ENCODE measurements around the gene FNIP1.

FNIP1 gene

GRCh38 chr5:131644822-131645221, 152.0 kb downstream of the FNIP1 start:
- Histone ChIP-seq H2AFZ (ENCODE audit: low read length) (no peak overlapping the region), H3K9me3 (ENCODE audit: insufficient read depth, low read depth, low read length) (no peaks in the 10 kb centered on the region), H3K4me2 (ENCODE audit: low read depth, low read length, poor library complexity, severe bottlenecking) (no peak overlapping the region), H3K27me3 (ENCODE audit: insufficient read depth, low read length, poor library complexity, severe bottlenecking) (no peaks in the 10 kb centered on the region), H4K20me1 (ENCODE audit: insufficient read depth, low read length, poor library complexity, severe bottlenecking) (no peaks in the 10 kb centered on the region), H3K4me1 (ENCODE audit: insufficient read depth, low read length, poor library complexity, severe bottlenecking) (peaks cover 18% of the 10 kb centered on the region), H3F3A (ENCODE audit: low read depth) (peaks cover 5% of the 10 kb centered on the region; the same call in 1 of the 2 replicates), H3K9ac (ENCODE audit: low read depth, low read length, poor library complexity, severe bottlenecking) (no peak overlapping the region), H3K4me3 (ENCODE audit: low read length, poor library complexity, severe bottlenecking) (no peak overlapping the region), H3K36me3 (ENCODE audit: insufficient read depth, low read length) (peaks cover 29% of the 10 kb centered on the region; the same call in 1 of the 2 replicates), H3K9me2 (replicated peaks; ENCODE audit: low read depth, low read length) (no peaks in the 10 kb centered on the region), H3K79me2 (ENCODE audit: insufficient read depth, low read length) (no peaks in the 10 kb centered on the region)
- TF ChIP-seq CTCF (conservative IDR thresholded peaks at IDR 0.05; ENCODE audit: low read length) (no peak), EZH2phosphoT487 (IDR thresholded peaks at IDR 0.05; ENCODE audit: borderline replicate concordance) (no peak)

GRCh38 chr5:131644370-131644769, 152.4 kb downstream of the FNIP1 start:
- H3K4me3 ChIP-seq (ENCODE audit: low read length, poor library complexity, severe bottlenecking), result no peak overlapping the region
- peaks cover 5% of the 10 kb centered on the region; the same call in 1 of the 2 replicates for H3F3A ChIP-seq (ENCODE audit: low read depth)
- no peaks in the 10 kb centered on the region for H3K9me2 ChIP-seq (replicated peaks; ENCODE audit: low read depth, low read length)
- peaks cover 24% of the 10 kb centered on the region; the same call in 1 of the 2 replicates for H3K36me3 ChIP-seq (ENCODE audit: insufficient read depth, low read length)
- H3K9me3 ChIP-seq (ENCODE audit: insufficient read depth, low read depth, low read length), result no peaks in the 10 kb centered on the region
- no peak overlapping the region for H3K4me2 ChIP-seq (ENCODE audit: low read depth, low read length, poor library complexity, severe bottlenecking)
- no peaks in the 10 kb centered on the region for H3K27me3 ChIP-seq (ENCODE audit: insufficient read depth, low read length, poor library complexity, severe bottlenecking)
- peaks cover 22% of the 10 kb centered on the region for H3K4me1 ChIP-seq (ENCODE audit: insufficient read depth, low read length, poor library complexity, severe bottlenecking)
- H4K20me1 ChIP-seq (ENCODE audit: insufficient read depth, low read length, poor library complexity, severe bottlenecking), result no peaks in the 10 kb centered on the region
- H3K9ac ChIP-seq (ENCODE audit: low read depth, low read length, poor library complexity, severe bottlenecking), result no peak overlapping the region
- H2AFZ ChIP-seq (ENCODE audit: low read length), result no peak overlapping the region
- no peaks in the 10 kb centered on the region for H3K79me2 ChIP-seq (ENCODE audit: insufficient read depth, low read length)
- TF ChIP-seq CTCF (conservative IDR thresholded peaks at IDR 0.05; ENCODE audit: low read length) (no peak), EZH2phosphoT487 (IDR thresholded peaks at IDR 0.05; ENCODE audit: borderline replicate concordance) (no peak)

GRCh38 chr5:131641494-131641893, 155.3 kb downstream of the FNIP1 start:
- H3K4me3 ChIP-seq (ENCODE audit: low read length, poor library complexity, severe bottlenecking), result no peak overlapping the region
- H3K27me3 ChIP-seq (ENCODE audit: insufficient read depth, low read length, poor library complexity, severe bottlenecking), result no peaks in the 10 kb centered on the region
- no peak overlapping the region for H2AFZ ChIP-seq (ENCODE audit: low read length)
- no peak overlapping the region for H3K9ac ChIP-seq (ENCODE audit: low read depth, low read length, poor library complexity, severe bottlenecking)
- no peaks in the 10 kb centered on the region for H4K20me1 ChIP-seq (ENCODE audit: insufficient read depth, low read length, poor library complexity, severe bottlenecking)
- no peaks in the 10 kb centered on the region for H3K79me2 ChIP-seq (ENCODE audit: insufficient read depth, low read length)
- no peak overlapping the region for H3K4me2 ChIP-seq (ENCODE audit: low read depth, low read length, poor library complexity, severe bottlenecking)
- no peaks in the 10 kb centered on the region for H3K9me3 ChIP-seq (ENCODE audit: insufficient read depth, low read depth, low read length)
- peaks cover 13% of the 10 kb centered on the region; the same call in 1 of the 2 replicates for H3K36me3 ChIP-seq (ENCODE audit: insufficient read depth, low read length)
- H3K4me1 ChIP-seq (ENCODE audit: insufficient read depth, low read length, poor library complexity, severe bottlenecking), result peaks cover 49% of the 10 kb centered on the region
- peaks cover 5% of the 10 kb centered on the region; the same call in 1 of the 2 replicates for H3F3A ChIP-seq (ENCODE audit: low read depth)
- no peak for TF ChIP-seq CTCF (conservative IDR thresholded peaks at IDR 0.05; ENCODE audit: low read length)
- TF ChIP-seq EZH2phosphoT487 (IDR thresholded peaks at IDR 0.05; ENCODE audit: borderline replicate concordance), result no peak
- H3K9me2 ChIP-seq (replicated peaks; ENCODE audit: low read depth, low read length), result no peaks in the 10 kb centered on the region

Data from Loucy (cell line).